AG04449 (cell line): ENCODE results near the gene OLA1.

ENCODE experiments used
- CTCF ChIA-PET: fragments of 350-600 bp; formaldehyde crosslinking; extraction: SDS; loops from one replicate; lab custom pipeline; 2021; ENCODE audit warnings: antibody characterized with exemption; lab: Yijun Ruan, JAX
- POLR2A ChIA-PET: fragments of 400-600, 350-600 bp; formaldehyde crosslinking; extraction: SDS; loops from one replicate; lab custom pipeline; 2020; ENCODE audit warnings: antibody characterized with exemption, inconsistent platforms; lab: Yijun Ruan, JAX
- DNase-seq: peaks from one replicate; pipeline ENCODE4 v3.0.0-alpha.2; 2010; ENCODE audit warnings: low read depth, low spot score
- H3K4me3 ChIP-seq: 2 replicates; pipeline ENCODE4 v1.5.1; 2011; ENCODE audit warnings: low read depth, mild to moderate bottlenecking, control low read depth, low read length
- TF ChIP-seq, protein P1 (sequence below): IDR thresholded peaks from one replicate; pipeline ENCODE4 v1.5.1; 2011; ENCODE audit warnings: mild to moderate bottlenecking, moderate library complexity, low read length, control low read depth, inconsistent platforms; ENCODE audit not compliant: insufficient read depth; ENCODE audit errors: missing control alignments

Gene OLA1

GRCh38 chr2:174153757-174154680, 94.3 kb downstream of the OLA1 start:
- H3K4me3 ChIP-seq = no peak overlapping the region
- ChIA-PET POLR2A (no interaction called here), CTCF (interaction anchor here (1.1 to 2.6 kb wide), 4 partner anchors 10 to 189 kb away, joined by 3 to 7 read pairs (median 4); no protein-coding TSS in a partner anchor)
- TF ChIP-seq, protein P1, sequence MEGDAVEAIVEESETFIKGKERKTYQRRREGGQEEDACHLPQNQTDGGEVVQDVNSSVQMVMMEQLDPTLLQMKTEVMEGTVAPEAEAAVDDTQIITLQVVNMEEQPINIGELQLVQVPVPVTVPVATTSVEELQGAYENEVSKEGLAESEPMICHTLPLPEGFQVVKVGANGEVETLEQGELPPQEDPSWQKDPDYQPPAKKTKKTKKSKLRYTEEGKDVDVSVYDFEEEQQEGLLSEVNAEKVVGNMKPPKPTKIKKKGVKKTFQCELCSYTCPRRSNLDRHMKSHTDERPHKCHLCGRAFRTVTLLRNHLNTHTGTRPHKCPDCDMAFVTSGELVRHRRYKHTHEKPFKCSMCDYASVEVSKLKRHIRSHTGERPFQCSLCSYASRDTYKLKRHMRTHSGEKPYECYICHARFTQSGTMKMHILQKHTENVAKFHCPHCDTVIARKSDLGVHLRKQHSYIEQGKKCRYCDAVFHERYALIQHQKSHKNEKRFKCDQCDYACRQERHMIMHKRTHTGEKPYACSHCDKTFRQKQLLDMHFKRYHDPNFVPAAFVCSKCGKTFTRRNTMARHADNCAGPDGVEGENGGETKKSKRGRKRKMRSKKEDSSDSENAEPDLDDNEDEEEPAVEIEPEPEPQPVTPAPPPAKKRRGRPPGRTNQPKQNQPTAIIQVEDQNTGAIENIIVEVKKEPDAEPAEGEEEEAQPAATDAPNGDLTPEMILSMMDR = no peak
- DNase-seq = peak; percentile 42

- ChIA-PET CTCF (no interaction called here), POLR2A (no interaction called here)
- H3K4me3 ChIP-seq = no peak overlapping the region
- DNase-seq = no peak
- TF ChIP-seq, protein P1 = no peak
Measured at GRCh38 chr2:174149530-174149929, 98.8 kb downstream of the OLA1 start.

DNA sequence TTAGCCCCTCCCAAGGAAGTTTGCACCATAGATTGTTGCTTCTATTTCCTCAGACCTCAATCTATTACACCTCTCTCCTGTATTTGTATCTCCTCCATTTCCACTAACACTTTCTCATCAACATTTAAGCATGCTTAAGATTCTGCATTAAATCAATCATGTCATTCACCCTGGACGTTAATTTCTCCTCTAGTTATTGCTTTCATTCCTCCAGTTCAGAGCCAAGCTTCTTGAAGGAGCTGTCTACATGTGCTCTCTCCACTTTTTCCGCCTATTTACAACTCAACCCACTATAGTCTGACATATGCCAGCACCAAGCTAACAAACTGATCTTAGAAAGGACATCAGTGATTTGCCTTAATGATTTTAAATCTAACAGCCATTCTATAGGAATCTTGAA, 99.5 kb downstream of the OLA1 start:
- CTCF ChIA-PET = no interaction called here

GRCh38 chr2:174145827-174146226, 102.5 kb downstream of the OLA1 start:
- ChIA-PET CTCF (interaction anchor here (1.4 to 3.1 kb wide), 2 partner anchors 10 to 195 kb away, joined by 4 to 7 read pairs; no protein-coding TSS in a partner anchor), POLR2A (no interaction called here)
- H3K4me3 ChIP-seq = no peak overlapping the region
- TF ChIP-seq, protein P1 = no peak
- DNase-seq = no peak

More for the DNA sequence above, 99.5 kb downstream of the OLA1 start:
- TF ChIP-seq, protein P1 = no peak
- POLR2A ChIA-PET = no interaction called here
- no peak for DNase-seq
- no peak overlapping the region for H3K4me3 ChIP-seq

GRCh38 chr2:174142290-174142689, 106.0 kb downstream of the OLA1 start:
- ChIA-PET POLR2A (no interaction called here), CTCF (no interaction called here)
- TF ChIP-seq, protein P1 = no peak
- no peak for DNase-seq
- H3K4me3 ChIP-seq = no peak overlapping the region

DNA sequence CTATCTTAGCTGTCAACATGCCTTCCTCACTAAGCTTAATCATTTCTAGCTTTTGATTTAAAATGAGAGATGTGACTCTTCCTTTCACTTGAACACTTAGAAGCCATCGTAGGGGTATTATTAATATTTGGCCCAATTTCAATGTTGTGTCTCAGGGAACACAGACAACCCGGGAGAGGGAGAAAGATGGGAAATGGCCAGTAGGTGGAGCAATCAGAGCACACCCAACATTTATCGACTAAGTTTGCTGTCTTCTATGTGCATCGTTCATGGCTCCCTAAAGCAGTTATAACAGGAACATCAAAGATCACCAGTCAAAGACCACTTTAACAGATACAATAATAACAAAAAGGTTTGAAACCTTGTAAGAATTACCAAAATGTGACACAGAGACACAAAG, 110.2 kb downstream of the OLA1 start:
- H3K4me3 ChIP-seq = no peak overlapping the region
- no peak for DNase-seq
- TF ChIP-seq, protein P1 = no peak
- ChIA-PET POLR2A (no interaction called here), CTCF (interaction anchor here (0.8 to 1.3 kb wide), 3 partner anchors 13 to 199 kb away, joined by 3 to 5 read pairs (median 4); no protein-coding TSS in a partner anchor)
